Endothelial cell (in vitro differentiated cells): Measurements from ENCODE around the gene LCORL. TPM values are rescaled to one million over a fixed set of nuclear protein-coding genes. Genes with fewer than 3 reads are reported as not detected.
"Not testable (repeated sequence)": the region's sequence is repeated elsewhere in the genome, so short reads cannot be mapped to it uniquely, and the experiment has no call there.

Source experiments
- DNase-seq: peaks from one replicate; pipeline ENCODE4 v3.0.0; 2021; ENCODE audit warnings: low spot score
- H3K27ac Mint-ChIP-seq: one replicate; pipeline ENCODE4 v1.8.0; 2021; ENCODE audit warnings: mixed read lengths, inconsistent platforms; ENCODE audit not compliant: unreplicated experiment
- H3K27me3 Mint-ChIP-seq: one replicate; pipeline ENCODE4 v1.8.0; 2021; ENCODE audit warnings: mild to moderate bottlenecking, moderate library complexity, mixed read lengths, inconsistent platforms; ENCODE audit not compliant: unreplicated experiment
- H3K36me3 Mint-ChIP-seq: one replicate; pipeline ENCODE4 v1.8.0; 2021; ENCODE audit warnings: mild to moderate bottlenecking, low read depth, mixed read lengths, inconsistent platforms; ENCODE audit not compliant: unreplicated experiment
- H3K4me1 Mint-ChIP-seq: one replicate; pipeline ENCODE4 v1.8.0; 2021; ENCODE audit warnings: mild to moderate bottlenecking, mixed read lengths, inconsistent platforms; ENCODE audit not compliant: unreplicated experiment
- H3K4me3 Mint-ChIP-seq: one replicate; pipeline ENCODE4 v1.8.0; 2021; ENCODE audit warnings: mild to moderate bottlenecking, mixed read lengths, inconsistent platforms; ENCODE audit not compliant: unreplicated experiment
- H3K9me3 Mint-ChIP-seq: one replicate; pipeline ENCODE4 v1.8.0; 2021; ENCODE audit warnings: mixed read lengths, inconsistent platforms; ENCODE audit not compliant: unreplicated experiment
- total RNA-seq: library from RNA; stranded (reverse); fragmentation: NEBNext Ultra II Directional; extraction: Animal tissue kit (Norgen Biotek cat#: 25700); gene quantifications from one replicate; pipeline ENCODE4 v1.2.1, GENCODE V29; 2021; ENCODE audit not compliant: unreplicated experiment
- TF ChIP-seq, protein P1 (sequence below): fragments of 200-600 bp; sonication (generic); IDR thresholded peaks from one replicate; pipeline ENCODE4 v1.5.0; 2021; ENCODE audit warnings: antibody characterized with exemption; ENCODE audit not compliant: unreplicated experiment

Gene LCORL
- total RNA-seq, 1 donor from 2014 or later, result 18.4 TPM

DNA sequence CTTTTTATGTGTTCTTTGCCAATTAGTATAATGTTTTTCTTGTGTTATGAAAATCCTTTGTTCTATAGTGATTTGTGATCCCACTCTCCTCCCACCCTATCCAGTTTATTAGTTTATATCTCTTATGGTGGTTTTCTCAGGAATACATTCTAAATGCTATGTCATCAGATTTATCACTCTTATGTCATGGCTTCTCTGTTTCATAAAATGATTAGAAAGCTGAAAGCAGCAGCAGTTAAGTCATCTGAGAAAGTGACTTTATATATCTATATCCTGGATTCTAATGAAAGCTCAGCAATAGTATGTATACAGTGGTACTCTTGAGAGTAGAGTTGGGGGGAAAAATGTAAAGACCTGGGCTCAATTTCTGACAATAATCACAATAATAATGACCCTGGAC lies 169.6 kb downstream of the LCORL start:
- Mint-ChIP-seq H3K9me3 (no peaks in the 10 kb centered on the region), H3K27me3 (no peaks in the 10 kb centered on the region), H3K36me3 (no peaks in the 10 kb centered on the region), H3K27ac (no peak overlapping the region), H3K4me3 (no peak overlapping the region), H3K4me1 (no peaks in the 10 kb centered on the region)
- no peak for DNase-seq
- TF ChIP-seq, protein P1, sequence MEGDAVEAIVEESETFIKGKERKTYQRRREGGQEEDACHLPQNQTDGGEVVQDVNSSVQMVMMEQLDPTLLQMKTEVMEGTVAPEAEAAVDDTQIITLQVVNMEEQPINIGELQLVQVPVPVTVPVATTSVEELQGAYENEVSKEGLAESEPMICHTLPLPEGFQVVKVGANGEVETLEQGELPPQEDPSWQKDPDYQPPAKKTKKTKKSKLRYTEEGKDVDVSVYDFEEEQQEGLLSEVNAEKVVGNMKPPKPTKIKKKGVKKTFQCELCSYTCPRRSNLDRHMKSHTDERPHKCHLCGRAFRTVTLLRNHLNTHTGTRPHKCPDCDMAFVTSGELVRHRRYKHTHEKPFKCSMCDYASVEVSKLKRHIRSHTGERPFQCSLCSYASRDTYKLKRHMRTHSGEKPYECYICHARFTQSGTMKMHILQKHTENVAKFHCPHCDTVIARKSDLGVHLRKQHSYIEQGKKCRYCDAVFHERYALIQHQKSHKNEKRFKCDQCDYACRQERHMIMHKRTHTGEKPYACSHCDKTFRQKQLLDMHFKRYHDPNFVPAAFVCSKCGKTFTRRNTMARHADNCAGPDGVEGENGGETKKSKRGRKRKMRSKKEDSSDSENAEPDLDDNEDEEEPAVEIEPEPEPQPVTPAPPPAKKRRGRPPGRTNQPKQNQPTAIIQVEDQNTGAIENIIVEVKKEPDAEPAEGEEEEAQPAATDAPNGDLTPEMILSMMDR, result no peak

DNA sequence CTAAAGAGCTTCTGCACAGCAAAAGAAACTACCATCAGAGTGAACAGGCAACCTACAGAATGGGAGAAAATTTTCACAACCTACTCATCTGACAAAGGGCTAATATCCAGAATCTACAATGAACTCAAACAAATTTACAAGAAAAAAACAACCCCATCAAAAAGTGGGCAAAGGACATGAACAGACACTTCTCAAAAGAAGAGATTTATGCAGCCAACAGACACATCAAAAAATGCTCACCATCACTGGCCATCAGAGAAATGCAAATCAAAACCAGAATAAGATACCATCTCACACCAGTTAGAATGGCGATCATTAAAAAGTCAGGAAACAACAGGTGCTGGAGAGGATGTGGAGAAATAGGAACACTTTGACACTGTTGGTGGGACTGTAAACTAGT lies 171.3 kb downstream of the LCORL start:
- not testable (repeated sequence) for H3K27ac Mint-ChIP-seq, H3K36me3 Mint-ChIP-seq, H3K4me3 Mint-ChIP-seq, DNase-seq, H3K27me3 Mint-ChIP-seq, H3K4me1 Mint-ChIP-seq, H3K9me3 Mint-ChIP-seq

DNA sequence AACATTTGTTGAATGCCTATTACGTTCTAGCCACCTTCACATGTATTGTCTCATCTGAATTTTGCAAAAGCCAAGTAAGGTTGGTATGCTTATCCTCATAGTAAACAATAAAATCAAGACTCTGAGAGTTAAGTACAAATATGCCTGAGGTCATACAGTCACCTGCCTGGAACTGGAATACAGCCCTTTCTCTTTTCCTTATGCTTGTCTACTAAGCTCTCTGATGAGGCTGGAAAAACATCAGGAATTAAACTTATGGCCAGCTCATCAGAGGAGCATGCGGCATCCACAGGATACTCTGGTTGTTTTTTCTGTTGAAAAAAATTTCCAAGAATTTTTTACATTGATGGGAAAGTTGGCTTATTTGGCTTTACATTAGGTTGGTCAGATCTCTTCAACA lies 175.3 kb downstream of the LCORL start:
- H3K9me3 Mint-ChIP-seq, result no peaks in the 10 kb centered on the region
- TF ChIP-seq, protein P1, result no peak
- H3K4me3 Mint-ChIP-seq, result no peak overlapping the region
- no peaks in the 10 kb centered on the region for H3K27me3 Mint-ChIP-seq
- no peaks in the 10 kb centered on the region for H3K4me1 Mint-ChIP-seq
- H3K27ac Mint-ChIP-seq, result no peak overlapping the region
- no peak for DNase-seq
- H3K36me3 Mint-ChIP-seq, result no peaks in the 10 kb centered on the region

DNA sequence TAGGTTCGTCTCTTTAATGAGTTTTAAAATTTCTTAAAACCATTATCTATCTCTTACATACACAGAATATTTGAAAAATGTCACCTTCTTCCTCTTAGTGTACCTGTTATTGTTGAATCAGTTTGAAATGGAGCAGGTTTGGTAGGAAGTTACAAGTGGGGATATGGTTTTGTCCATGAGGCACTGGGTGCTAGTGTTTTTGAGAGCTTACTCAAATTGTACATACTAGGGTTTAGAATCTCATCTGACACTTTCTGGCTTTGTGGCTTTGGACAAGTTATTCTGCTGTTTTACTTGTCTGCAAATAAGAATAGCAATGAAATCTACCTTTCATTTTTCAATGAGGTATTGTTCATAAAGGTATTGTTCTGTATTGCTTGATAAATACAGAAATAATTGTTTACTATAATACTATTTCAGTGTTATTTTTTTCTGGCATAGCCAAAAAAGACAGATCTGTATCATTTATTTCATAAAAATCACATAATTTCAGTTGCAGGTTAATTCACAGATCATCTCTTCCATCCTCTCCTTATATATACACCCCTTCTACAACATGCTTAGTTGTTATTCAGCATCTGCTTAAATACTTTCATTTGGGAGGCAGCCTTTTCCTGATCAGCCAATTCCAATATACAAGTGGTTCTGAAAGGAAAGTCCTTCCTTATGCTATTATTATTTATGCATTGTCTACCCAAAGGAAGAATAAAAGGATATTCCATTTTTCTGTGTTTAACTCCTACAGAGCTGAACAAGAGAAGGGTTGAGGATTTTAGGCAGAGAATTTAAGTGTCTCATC lies 197.5 kb downstream of the LCORL start:
- no peaks in the 10 kb centered on the region for H3K36me3 Mint-ChIP-seq
- TF ChIP-seq, protein P1, result no peak
- no peak for DNase-seq
- no peak overlapping the region for H3K27ac Mint-ChIP-seq
- no peaks in the 10 kb centered on the region for H3K9me3 Mint-ChIP-seq
- no peaks in the 10 kb centered on the region for H3K4me1 Mint-ChIP-seq
- H3K4me3 Mint-ChIP-seq, result no peak overlapping the region
- H3K27me3 Mint-ChIP-seq, result no peaks in the 10 kb centered on the region

DNA sequence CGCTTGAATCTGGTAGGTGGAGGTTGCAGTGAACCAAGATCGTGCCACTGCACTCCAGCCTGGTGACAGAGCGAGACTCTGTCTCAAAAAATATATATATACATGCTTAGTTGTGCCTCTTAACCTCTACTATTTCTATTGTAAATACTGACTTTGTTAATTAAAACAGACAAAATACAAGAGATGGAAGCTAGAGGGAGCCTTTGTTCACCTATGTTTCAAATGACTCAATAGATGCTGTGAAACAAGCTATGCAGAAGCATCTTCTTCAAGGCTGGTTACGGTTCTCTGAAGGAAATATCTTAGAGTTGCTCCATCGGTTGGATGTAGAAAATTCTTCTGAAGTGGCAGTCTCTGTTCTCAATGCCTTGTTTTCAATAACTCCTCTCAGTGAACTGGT lies 204.5 kb downstream of the LCORL start:
- H3K27me3 Mint-ChIP-seq, result no peaks in the 10 kb centered on the region
- H3K4me3 Mint-ChIP-seq, result no peak overlapping the region
- DNase-seq, result no peak
- H3K27ac Mint-ChIP-seq, result no peak overlapping the region
- H3K4me1 Mint-ChIP-seq, result peaks cover 3% of the 10 kb centered on the region
- no peaks in the 10 kb centered on the region for H3K36me3 Mint-ChIP-seq
- no peaks in the 10 kb centered on the region for H3K9me3 Mint-ChIP-seq
- TF ChIP-seq, protein P1, result peak; percentile 48
